LHCN-M2 (cell line): ENCODE results near the gene MAD2L2. TPM values are rescaled to one million over a fixed set of nuclear protein-coding genes. Genes with fewer than 3 reads are reported as not detected.
A peak's percentile ranks its signal among the peaks of the same experiment; 100 is the strongest.

Experiments
- DNase-seq: peaks from one replicate; pipeline ENCODE4 v3.0.0-alpha.2; 2012; ENCODE audit warnings: low read depth
- total RNA-seq: library from RNA; depleted of rRNA; stranded (reverse); fragments of >200 nt; gene quantifications from 2 replicates; pipeline ENCODE4 v1.2.3, GENCODE V29; 2014

MAD2L2 gene
- total RNA-seq, 1 experiment from 2014 or later = 90.6 TPM

DNA sequence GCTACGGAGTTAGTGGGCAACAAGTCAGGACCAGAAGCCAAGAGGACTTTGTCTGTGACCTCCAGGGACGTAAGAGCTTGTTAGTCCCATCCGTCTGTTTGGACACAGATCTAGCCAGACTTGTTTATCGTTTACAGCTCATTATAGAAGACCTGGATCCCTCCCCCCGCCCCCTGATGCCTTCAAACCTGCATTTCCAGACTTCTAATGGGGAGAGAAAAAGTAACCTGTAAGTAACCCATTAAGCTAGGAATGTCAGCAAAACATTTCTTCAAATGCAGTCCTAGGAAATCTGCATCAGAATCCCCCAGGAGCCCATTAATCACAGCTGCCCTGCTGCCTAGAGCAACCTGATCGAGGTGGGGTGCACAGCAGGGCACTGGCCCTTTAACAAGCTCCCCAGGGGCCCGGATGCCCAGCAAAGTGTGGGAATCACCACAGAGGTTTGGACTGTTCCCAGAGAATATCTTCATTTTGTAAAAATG lies 1.4 kb upstream of the MAD2L2 start:
- no peak for DNase-seq

- no peak for DNase-seq
Measured at GRCh38 chr1:11680270-11681070, 478 bp downstream of the MAD2L2 start.

DNA sequence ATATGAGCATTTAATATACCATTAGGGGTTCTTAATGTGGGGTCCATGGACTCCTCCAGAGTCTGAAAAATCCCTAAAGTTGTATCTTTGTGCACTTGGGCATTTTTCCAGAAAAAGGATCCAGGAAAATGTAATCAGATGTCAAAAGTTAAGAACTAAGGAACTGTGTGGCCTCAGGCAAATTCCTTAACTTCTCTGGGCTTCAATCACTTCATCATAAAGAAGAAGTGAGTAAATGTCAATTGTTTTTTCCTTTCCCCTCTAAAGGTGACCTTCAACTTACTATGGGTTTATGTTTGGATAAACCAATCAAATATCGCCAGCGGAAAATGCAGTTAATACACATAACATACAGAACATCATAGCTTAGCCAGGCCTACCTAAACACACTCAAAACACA lies 2.5 kb downstream of the MAD2L2 start:
- no peak for DNase-seq

DNA sequence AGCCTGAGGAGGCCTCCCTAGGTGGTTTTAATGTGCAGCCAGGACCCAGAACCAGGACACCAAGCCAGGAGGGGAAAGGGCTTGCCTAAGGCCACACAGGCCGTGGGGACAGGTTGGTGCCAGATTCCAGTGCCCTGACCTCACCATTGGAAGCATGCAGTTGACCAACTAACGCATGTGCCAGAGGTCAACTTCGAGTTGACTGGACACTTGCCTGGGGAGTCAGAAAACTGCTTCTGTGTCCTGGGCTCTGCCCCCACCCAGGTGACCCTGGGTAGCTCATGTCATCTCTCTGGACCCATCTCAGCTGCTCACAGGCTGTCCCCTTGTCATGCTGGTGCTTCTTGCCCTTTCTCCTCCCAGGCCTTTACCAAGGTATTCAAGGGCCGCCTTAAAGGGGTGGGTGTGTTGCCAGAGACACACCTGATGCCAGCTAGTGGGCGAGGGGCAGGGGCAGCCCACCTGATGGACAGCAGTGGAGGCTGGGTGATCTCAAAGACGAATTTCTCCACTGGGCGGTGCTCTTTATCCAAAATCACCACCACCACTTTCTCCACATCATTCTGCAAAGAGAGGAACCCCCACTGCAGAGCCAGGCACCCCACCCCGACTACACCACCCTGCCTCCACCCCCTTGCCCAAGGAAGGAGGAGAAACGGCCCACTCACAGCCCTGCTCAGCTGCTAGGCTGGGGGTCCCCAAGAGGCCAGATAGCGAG lies 4.4 kb downstream of the MAD2L2 start:
- DNase-seq = no peak

DNA sequence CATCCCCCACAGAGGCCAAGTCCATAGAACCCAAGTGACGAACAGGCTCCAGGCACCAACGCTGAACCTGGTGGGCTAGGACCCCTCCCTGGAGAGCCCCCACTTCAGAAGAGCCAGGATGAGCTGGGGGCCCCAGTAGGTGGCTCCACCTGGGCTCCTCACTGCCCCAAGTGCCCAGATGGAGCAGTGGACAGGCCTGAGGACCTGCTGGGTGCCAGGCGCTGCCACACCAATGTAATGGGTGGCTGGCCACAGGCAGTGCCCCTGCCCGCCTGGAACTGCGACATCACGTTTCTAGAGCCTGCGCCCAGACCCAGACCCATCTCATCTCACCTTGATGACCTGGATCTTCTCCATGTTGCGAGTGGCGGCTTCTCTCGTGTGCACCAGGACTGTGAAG lies 5.6 kb downstream of the MAD2L2 start:
- no peak for DNase-seq

GRCh38 chr1:11674488-11674887 lies 6.5 kb downstream of the MAD2L2 start:
- no peak for DNase-seq

GRCh38 chr1:11673089-11673769 lies 7.7 kb downstream of the MAD2L2 start:
- DNase-seq = no peak

- no peak for DNase-seq
Measured at GRCh38 chr1:11671544-11672286, 9.2 kb downstream of the MAD2L2 start.

DNA sequence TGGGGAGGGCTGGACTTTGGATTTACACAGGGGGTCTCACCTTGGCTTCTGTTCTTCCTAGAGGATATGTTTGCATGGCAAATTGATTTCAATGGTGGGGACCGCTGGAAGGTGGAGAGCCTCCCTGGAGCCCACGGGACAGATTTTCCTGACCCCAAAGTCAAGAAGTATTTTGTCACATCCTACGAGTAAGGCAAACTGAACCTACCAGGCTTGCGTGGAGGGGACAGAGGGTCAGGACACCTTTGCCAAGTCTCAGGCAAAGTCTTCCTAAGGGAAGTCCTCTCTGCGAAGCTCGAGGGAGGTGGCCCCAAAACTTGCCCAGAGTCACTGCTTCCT lies 9.8 kb downstream of the MAD2L2 start:
- no peak for DNase-seq

DNA sequence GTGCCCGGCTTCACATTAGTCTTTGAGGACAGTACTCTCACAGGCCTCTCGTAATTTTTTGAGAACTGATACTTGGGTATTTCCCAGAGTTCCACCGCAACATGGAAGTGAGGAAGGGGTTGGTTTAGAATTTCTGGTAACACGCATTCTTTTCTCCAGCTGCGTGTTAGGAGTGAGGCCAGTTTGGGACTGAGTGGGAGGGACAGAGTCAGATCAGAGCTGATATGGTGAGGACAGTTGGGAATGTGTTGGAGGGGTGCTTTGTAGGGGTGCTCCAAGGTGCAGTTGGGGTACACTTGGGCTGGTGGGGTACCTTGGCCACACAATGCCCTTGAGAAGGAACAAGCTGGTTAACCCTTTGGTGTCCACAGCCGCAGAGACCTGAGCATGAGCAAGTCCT lies 10.2 kb downstream of the MAD2L2 start:
- no peak for DNase-seq

DNA sequence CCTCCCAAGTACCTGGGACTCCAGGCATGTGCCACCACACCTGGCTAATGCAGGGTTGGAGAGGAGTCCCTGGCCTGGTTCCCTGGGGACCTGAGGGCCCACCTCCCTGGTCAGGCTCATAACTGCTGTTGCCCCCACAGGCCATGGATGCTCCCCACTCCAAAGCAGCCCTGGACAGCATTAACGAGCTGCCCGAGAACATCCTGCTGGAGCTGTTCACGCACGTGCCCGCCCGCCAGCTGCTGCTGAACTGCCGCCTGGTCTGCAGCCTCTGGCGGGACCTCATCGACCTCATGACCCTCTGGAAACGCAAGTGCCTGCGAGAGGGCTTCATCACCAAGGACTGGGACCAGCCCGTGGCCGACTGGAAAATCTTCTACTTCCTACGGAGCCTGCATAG lies 12.4 kb downstream of the MAD2L2 start:
- DNase-seq = no peak

GRCh38 chr1:11664336-11665065 lies 16.4 kb downstream of the MAD2L2 start:
- DNase-seq = no peak

DNA sequence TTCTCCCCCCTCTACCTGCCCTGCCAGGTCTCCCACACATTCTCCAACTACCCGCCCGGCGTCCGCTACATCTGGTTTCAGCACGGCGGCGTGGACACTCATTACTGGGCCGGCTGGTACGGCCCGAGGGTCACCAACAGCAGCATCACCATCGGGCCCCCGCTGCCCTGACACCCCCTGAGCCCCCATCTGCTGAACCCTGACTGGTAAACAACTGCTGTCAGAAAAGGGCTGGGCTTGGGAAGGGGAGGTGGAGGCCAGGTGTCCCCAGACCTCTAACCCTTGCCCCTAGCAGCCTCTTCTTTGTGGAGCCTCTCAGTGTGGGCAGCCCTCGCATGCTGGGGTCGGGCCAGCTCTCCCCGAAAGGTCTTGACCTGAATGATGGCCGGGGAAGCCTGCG lies 19.8 kb downstream of the MAD2L2 start:
- DNase-seq = no peak

DNA sequence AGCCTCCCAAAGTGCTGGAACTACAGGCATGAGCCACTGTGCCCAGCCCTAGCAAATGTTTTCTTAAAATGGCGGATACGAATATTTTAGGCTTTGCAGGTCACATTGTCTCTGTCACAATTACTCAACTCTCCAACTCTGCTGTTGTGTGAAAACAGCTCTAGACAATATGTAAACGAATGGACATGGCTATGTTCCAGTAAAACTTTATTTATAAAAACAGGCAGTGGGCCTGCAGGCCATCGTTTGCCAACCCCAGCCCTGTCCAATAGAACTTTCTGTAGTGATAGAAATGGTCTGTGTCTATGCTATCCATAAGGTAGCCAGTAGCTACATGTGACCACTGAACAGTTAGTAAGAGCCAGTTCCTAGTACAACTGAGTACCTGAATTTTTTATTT lies 21.2 kb downstream of the MAD2L2 start:
- DNase-seq = no peak

DNA sequence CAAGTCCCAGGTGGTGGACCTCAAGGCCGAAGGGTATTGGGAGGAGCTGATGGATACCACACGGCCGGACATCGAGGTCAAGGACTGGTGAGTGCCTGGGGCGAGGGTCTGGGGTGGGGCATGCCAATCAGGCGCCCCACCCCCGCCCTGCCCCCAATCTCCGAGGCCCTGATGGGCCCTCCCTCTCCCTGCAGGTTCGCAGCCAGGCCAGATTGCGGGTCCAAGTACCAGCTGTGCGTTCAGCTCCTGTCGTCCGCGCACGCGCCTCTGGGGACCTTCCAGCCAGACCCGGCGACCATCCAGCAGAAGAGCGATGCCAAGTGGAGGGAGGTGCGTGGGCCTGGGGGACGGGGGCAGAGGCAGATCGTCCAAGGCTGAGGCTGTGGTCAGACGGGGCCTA lies 22.4 kb downstream of the MAD2L2 start:
- no peak for DNase-seq

GRCh38 chr1:11657654-11658053 lies 23.3 kb downstream of the MAD2L2 start:
- no peak for DNase-seq

GRCh38 chr1:11654939-11655808 lies 25.8 kb downstream of the MAD2L2 start:
- DNase-seq = peak; percentile 12

DNA sequence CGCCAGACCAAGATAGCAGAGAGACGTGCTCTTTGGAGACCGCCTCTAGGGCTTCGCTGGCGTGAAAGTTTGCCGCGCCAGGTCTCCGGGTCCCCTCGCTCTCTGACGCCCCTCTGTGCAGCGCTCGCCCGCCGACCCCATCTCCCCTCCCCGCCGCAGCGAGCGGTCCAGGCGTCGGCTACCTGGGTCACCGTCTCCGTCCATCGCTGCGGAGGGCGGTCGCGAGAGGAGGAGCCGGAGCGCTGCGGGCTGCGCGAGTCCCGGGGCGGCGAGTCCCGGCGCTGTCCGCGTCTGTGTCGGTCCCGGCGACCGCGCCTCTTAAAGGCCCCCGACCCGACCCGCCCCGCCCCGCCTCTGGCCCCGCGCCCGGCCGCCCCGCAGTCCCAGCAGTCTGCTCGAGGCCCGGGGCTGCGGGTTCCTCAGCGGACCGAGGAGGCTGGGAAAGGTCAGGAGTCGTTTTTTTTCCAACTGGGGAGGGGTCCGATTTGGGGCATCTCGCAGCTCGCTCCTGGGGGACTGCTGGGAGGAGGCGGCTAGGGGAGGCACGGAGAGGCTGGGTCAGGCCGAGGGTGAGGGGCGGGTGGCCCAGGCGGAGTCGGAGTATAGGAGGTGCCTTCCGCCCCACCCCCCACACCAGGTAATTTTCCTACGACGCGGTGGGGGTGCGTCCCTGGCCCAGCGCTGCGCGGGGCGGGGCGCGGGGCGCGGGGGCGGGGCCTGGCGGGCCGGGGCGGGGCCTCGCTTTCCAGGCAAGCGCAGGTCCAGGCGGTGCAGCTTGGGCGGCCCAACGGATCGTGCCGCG lies 26.6 kb downstream of the MAD2L2 start, which contains the start of the genes FBXO2 and FBXO44:
TSS of gene FBXO2 (minus strand) at position 293 of the 802 bp plus-strand sequence. CDS start at position 204, 89 bp downstream.
TSS of gene FBXO44 (plus strand) at position 741 of the 802 bp plus-strand sequence. CDS start 959 bp downstream, outside the sequence.
- DNase-seq = no peak

DNA sequence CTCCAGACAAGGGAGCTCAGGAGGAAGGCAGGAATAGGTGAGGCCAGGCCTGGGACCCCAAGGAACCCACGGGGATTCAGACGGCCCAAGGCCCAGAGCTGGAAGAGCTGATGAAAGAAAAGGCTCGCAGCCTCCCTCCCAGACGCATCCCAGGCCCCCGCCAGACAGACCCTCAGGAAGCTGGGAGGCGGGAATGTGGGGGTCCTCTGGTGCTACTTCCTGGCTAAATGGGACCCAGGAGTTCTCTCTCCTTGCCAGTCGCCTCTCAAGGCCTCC lies 27.1 kb downstream of the MAD2L2 start:
- no peak for DNase-seq
